ENCODE data around the gene NFATC4.

Gene NFATC4

GRCh38 chr14:24390701-24391468 lies 22.9 kb downstream of the NFATC4 start:
- Histone ChIP-seq H3K4me3 (no peak overlapping the region), H3K36me3 (replicated peaks) (no peaks in the 10 kb centered on the region), H3K27me3 (ENCODE audit: low read depth) (peaks cover 11% of the 10 kb centered on the region), H3K9me3 (no peaks in the 10 kb centered on the region), H3K4me1 (no peaks in the 10 kb centered on the region)
- in situ Hi-C loops (cut with MboI; ENCODE audit: low sequenced_read_pairs), result no loop called here
- DNase-seq (ENCODE audit: low spot score in 2 of 2), result no peak

- Histone ChIP-seq H3K9me3 (no peaks in the 10 kb centered on the region), H3K27me3 (ENCODE audit: low read depth) (peaks cover 11% of the 10 kb centered on the region), H3K36me3 (replicated peaks) (no peaks in the 10 kb centered on the region), H3K4me3 (no peak overlapping the region), H3K4me1 (no peaks in the 10 kb centered on the region)
- in situ Hi-C loops (cut with MboI; ENCODE audit: low sequenced_read_pairs), result no loop called here
- DNase-seq (ENCODE audit: low spot score in 2 of 2), result no peak
Observed at GRCh38 chr14:24392325-24393091, 24.5 kb downstream of the NFATC4 start.

- in situ Hi-C loops (cut with MboI; ENCODE audit: low sequenced_read_pairs), result no loop called here
- peaks cover 5% of the 10 kb centered on the region; the same call in 1 of the 2 replicates for H3K27me3 ChIP-seq (ENCODE audit: low read depth)
- H3K4me1 ChIP-seq, result peaks cover 2% of the 10 kb centered on the region
- H3K9me3 ChIP-seq, result no peaks in the 10 kb centered on the region
- H3K36me3 ChIP-seq (replicated peaks), result no peaks in the 10 kb centered on the region
- DNase-seq (ENCODE audit: low spot score in 2 of 2), result no peak
- no peak overlapping the region for H3K4me3 ChIP-seq
Observed at GRCh38 chr14:24394275-24394674, 26.3 kb downstream of the NFATC4 start.

- Histone ChIP-seq H3K36me3 (replicated peaks) (no peaks in the 10 kb centered on the region), H3K9me3 (no peaks in the 10 kb centered on the region), H3K27me3 (ENCODE audit: low read depth) (0 out of 2 replicates have a peak, but pooled peaks cover 2% of the 10 kb centered on the region), H3K4me3 (no peak overlapping the region), H3K4me1 (peaks cover 8% of the 10 kb centered on the region)
- DNase-seq (ENCODE audit: low spot score in 2 of 2), result no peak
- in situ Hi-C loops (cut with MboI; ENCODE audit: low sequenced_read_pairs), result no loop called here
Observed at GRCh38 chr14:24395609-24396582, 27.9 kb downstream of the NFATC4 start.

GRCh38 chr14:24397639-24398292 lies 29.8 kb downstream of the NFATC4 start:
- in situ Hi-C loops (cut with MboI; ENCODE audit: low sequenced_read_pairs), result no loop called here
- Histone ChIP-seq H3K9me3 (no peaks in the 10 kb centered on the region), H3K4me3 (no peak overlapping the region), H3K4me1 (peaks cover 8% of the 10 kb centered on the region), H3K36me3 (replicated peaks) (no peaks in the 10 kb centered on the region), H3K27me3 (ENCODE audit: low read depth) (no peaks in the 10 kb centered on the region)
- DNase-seq (ENCODE audit: low spot score in 2 of 2), result no peak

GRCh38 chr14:24398293-24398652 lies 30.3 kb downstream of the NFATC4 start:
- in situ Hi-C loops (cut with MboI; ENCODE audit: low sequenced_read_pairs), result no loop called here
- no peaks in the 10 kb centered on the region for H3K36me3 ChIP-seq (replicated peaks)
- no peaks in the 10 kb centered on the region for H3K9me3 ChIP-seq
- H3K27me3 ChIP-seq (ENCODE audit: low read depth), result no peaks in the 10 kb centered on the region
- no peak overlapping the region for H3K4me3 ChIP-seq
- peaks cover 8% of the 10 kb centered on the region for H3K4me1 ChIP-seq
- DNase-seq (ENCODE audit: low spot score in 2 of 2), result no peak

GRCh38 chr14:24398653-24399446 lies 30.9 kb downstream of the NFATC4 start, which contains the start of gene NYNRIN:
Gene NYNRIN, plus strand, starts transcription at chr14:24399003. Its CDS starts 244 bp downstream, at chr14:24399247.
- Histone ChIP-seq H3K9me3 (no peaks in the 10 kb centered on the region), H3K4me1 (peaks cover 9% of the 10 kb centered on the region), H3K4me3 (peak within 1 kb of the TSS; percentile 31), H3K36me3 (replicated peaks) (no peaks in the 10 kb centered on the region), H3K27me3 (ENCODE audit: low read depth) (no peaks in the 10 kb centered on the region)
- in situ Hi-C loops (cut with MboI; ENCODE audit: low sequenced_read_pairs), result no loop called here
- peak; percentile 8 to 74 for DNase-seq (ENCODE audit: low spot score in 2 of 2)

- in situ Hi-C loops (cut with MboI; ENCODE audit: low sequenced_read_pairs), result no loop called here
Observed at GRCh38 chr14:24399447-24399822, 31.5 kb downstream of the NFATC4 start.

GRCh38 chr14:24399999-24400718 lies 32.2 kb downstream of the NFATC4 start:
- Histone ChIP-seq H3K27me3 (ENCODE audit: low read depth) (no peaks in the 10 kb centered on the region), H3K9me3 (no peaks in the 10 kb centered on the region), H3K4me1 (peaks cover 22% of the 10 kb centered on the region), H3K4me3 (no peak overlapping the region), H3K36me3 (replicated peaks) (no peaks in the 10 kb centered on the region)
- no peak for DNase-seq (ENCODE audit: low spot score in 2 of 2)
- in situ Hi-C loops (cut with MboI; ENCODE audit: low sequenced_read_pairs), result no loop called here

More at GRCh38 chr14:24399447-24399822, 31.5 kb downstream of the NFATC4 start:
- H3K4me1 ChIP-seq, result peaks cover 15% of the 10 kb centered on the region
- H3K27me3 ChIP-seq (ENCODE audit: low read depth), result no peaks in the 10 kb centered on the region
- peak overlapping the region; percentile 31 for H3K4me3 ChIP-seq
- no peaks in the 10 kb centered on the region for H3K9me3 ChIP-seq
- no peaks in the 10 kb centered on the region for H3K36me3 ChIP-seq (replicated peaks)
- no peak for DNase-seq (ENCODE audit: low spot score in 2 of 2)

GRCh38 chr14:24401810-24402702 lies 34.1 kb downstream of the NFATC4 start:
- Histone ChIP-seq H3K27me3 (ENCODE audit: low read depth) (no peaks in the 10 kb centered on the region), H3K4me3 (no peak overlapping the region), H3K36me3 (replicated peaks) (no peaks in the 10 kb centered on the region), H3K4me1 (peaks cover 23% of the 10 kb centered on the region), H3K9me3 (no peaks in the 10 kb centered on the region)
- DNase-seq (ENCODE audit: low spot score in 2 of 2), result no peak
- in situ Hi-C loops (cut with MboI; ENCODE audit: low sequenced_read_pairs), result no loop called here

- Histone ChIP-seq H3K4me1 (peaks cover 23% of the 10 kb centered on the region), H3K27me3 (ENCODE audit: low read depth) (no peaks in the 10 kb centered on the region)
Observed at GRCh38 chr14:24403294-24403998, 35.5 kb downstream of the NFATC4 start.

More at GRCh38 chr14:24403294-24403998, 35.5 kb downstream of the NFATC4 start:
- Histone ChIP-seq H3K9me3 (no peaks in the 10 kb centered on the region), H3K36me3 (replicated peaks) (no peaks in the 10 kb centered on the region), H3K4me3 (no peak overlapping the region)
- DNase-seq (ENCODE audit: low spot score in 2 of 2), result no peak
- in situ Hi-C loops (cut with MboI; ENCODE audit: low sequenced_read_pairs), result no loop called here

Data from HAP-1 (cell line).